Suprapubic skin (tissue), 4 donors: Measurements from ENCODE around the gene KRTAP5-1. TPM values are rescaled to one million over a fixed set of nuclear protein-coding genes. Genes with fewer than 3 reads are reported as not detected.
"Not testable (repeated sequence)": the region's sequence is repeated elsewhere in the genome, so short reads cannot be mapped to it uniquely, and the experiment has no call there.

Experiments used
- DNase-seq, 2 donors: peaks; one replicate each; pipeline ENCODE4 v3.0.0-alpha.2; 2019; ENCODE audit warnings: low spot score in 2 of 2
- H3K27ac ChIP-seq: fragments of 200-600 bp; sonication (generic); one replicate; pipeline ENCODE4 v1.5.1; 2019
- H3K27me3 ChIP-seq: fragments of 200-600 bp; sonication (generic); one replicate; pipeline ENCODE4 v1.5.1; 2019
- H3K36me3 ChIP-seq: fragments of 200-600 bp; sonication (generic); one replicate; pipeline ENCODE4 v1.5.1; 2019
- H3K4me1 ChIP-seq: fragments of 200-600 bp; sonication (generic); one replicate; pipeline ENCODE4 v1.5.1; 2019
- H3K4me3 ChIP-seq: fragments of 200-600 bp; sonication (generic); one replicate; pipeline ENCODE4 v1.5.1; 2019; ENCODE audit warnings: mild to moderate bottlenecking
- H3K9me3 ChIP-seq: fragments of 200-600 bp; sonication (generic); one replicate; pipeline ENCODE4 v1.5.1; 2019
- EP300 ChIP-seq: sonication (generic); formaldehyde crosslinking; IDR thresholded peaks from one replicate; pipeline ENCODE4 v1.6.1; 2017; ENCODE audit warnings: antibody characterized with exemption
- POLR2A ChIP-seq, 2 donors: fragments of 450-650 bp; IDR thresholded peaks; one replicate each; pipeline ENCODE4 v1.6.1; 2017; ENCODE audit warnings: antibody characterized with exemption in 2 of 2, mild to moderate bottlenecking in 2 of 2, moderate library complexity in 2 of 2
- POLR2AphosphoS5 ChIP-seq, 3 donors: sonication (generic); formaldehyde crosslinking; IDR thresholded peaks; one replicate each; pipeline ENCODE4 v1.6.1; 2017; ENCODE audit warnings: antibody characterized with exemption in 3 of 3
- WGBS: methylation state at CpG from one replicate; pipeline ENCODE4 v1.1.5; 2018; 5-methylcytosine and 5-hydroxymethylcytosine counted together
- total RNA-seq, 4 donors: library from RNA; depleted of rRNA; stranded (reverse); fragments of >200 nt; gene quantifications; one replicate each; pipeline ENCODE4 v1.1.0, GENCODE V29; 2016
- TF ChIP-seq, protein P1 (sequence below), 2 donors: fragments of 200-600 bp in 1 of 2; fragments of 450-650 bp in 1 of 2; sonication (generic) in 1 of 2; IDR thresholded peaks; one replicate each; pipeline ENCODE4 v1.5.1; 2016 to 2019; ENCODE audit warnings: antibody characterized with exemption in 2 of 2, mild to moderate bottlenecking in 1 of 2, moderate library complexity in 1 of 2

KRTAP5-1 gene
- total RNA-seq, 4 donors from 2014 or later: 1.0 to 1.2 TPM; not detected in 2

- H3K4me3 ChIP-seq: no peak overlapping the region
- TF ChIP-seq EP300 (no peak), POLR2AphosphoS5 (IDR thresholded peaks at IDR 0.05) (no peak), POLR2A (IDR thresholded peaks at IDR 0.05) (no peak)
- TF ChIP-seq, protein P1, sequence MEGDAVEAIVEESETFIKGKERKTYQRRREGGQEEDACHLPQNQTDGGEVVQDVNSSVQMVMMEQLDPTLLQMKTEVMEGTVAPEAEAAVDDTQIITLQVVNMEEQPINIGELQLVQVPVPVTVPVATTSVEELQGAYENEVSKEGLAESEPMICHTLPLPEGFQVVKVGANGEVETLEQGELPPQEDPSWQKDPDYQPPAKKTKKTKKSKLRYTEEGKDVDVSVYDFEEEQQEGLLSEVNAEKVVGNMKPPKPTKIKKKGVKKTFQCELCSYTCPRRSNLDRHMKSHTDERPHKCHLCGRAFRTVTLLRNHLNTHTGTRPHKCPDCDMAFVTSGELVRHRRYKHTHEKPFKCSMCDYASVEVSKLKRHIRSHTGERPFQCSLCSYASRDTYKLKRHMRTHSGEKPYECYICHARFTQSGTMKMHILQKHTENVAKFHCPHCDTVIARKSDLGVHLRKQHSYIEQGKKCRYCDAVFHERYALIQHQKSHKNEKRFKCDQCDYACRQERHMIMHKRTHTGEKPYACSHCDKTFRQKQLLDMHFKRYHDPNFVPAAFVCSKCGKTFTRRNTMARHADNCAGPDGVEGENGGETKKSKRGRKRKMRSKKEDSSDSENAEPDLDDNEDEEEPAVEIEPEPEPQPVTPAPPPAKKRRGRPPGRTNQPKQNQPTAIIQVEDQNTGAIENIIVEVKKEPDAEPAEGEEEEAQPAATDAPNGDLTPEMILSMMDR (IDR thresholded peaks at IDR 0.05): no peak
- no peaks in the 10 kb centered on the region for H3K4me1 ChIP-seq
- peaks cover 55% of the 10 kb centered on the region for H3K27me3 ChIP-seq
- H3K9me3 ChIP-seq: no peaks in the 10 kb centered on the region
- no peak for DNase-seq
- H3K36me3 ChIP-seq: no peaks in the 10 kb centered on the region
- 87% methylated on average over 6 of the region's 11 CpGs for WGBS
- H3K27ac ChIP-seq: no peak overlapping the region
These were observed 19.1 kb upstream of the KRTAP5-1 start for GRCh38 chr11:1604181-1604580.

DNA sequence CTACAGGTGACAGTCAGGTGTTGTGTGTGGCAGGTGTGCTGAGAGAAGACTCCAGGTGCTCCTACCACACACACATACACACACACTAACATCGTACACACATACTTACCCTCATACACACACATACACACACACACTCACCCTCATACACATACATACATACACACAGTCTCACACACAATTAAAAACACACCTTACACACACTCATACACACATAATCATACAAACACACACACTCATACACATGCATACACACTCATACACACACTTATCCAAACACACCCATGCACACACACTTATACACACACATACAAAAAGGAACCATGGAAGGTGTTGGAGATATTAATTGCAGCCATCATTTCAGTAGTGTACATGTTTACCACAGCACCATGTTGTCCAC lies 18.5 kb upstream of the KRTAP5-1 start:
- Histone ChIP-seq H3K4me1 (no peaks in the 10 kb centered on the region), H3K4me3 (no peak overlapping the region), H3K27ac (no peak overlapping the region), H3K36me3 (no peaks in the 10 kb centered on the region), H3K27me3 (peaks cover 52% of the 10 kb centered on the region), H3K9me3 (no peaks in the 10 kb centered on the region)
- TF ChIP-seq EP300: no peak
- WGBS: 100% methylated on average over 1 of the region's 1 CpG
- no peak for DNase-seq

DNA sequence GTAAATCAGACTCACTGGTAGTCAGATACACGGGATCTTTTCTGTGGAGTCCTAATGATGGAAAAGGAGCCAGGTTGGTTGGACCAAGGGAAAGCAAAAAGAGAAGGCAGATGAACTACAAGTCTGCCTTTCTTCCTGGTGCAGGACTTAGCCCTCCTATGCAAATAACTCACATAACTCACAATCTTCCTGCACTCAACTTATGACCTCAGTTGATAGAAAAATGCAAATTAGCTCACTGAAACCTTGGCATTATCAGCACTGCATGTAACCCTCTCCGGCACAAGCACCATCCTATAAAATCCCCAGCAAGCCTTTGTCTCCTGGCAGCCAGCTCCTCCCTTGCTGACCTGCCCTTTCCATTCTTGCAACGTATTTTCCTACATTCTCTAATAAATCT lies 16.6 kb upstream of the KRTAP5-1 start:
- not testable (repeated sequence) for H3K4me3 ChIP-seq, H3K27ac ChIP-seq, H3K9me3 ChIP-seq, DNase-seq, H3K36me3 ChIP-seq, H3K4me1 ChIP-seq
- 63% methylated on average over 3 of the region's 3 CpGs for WGBS
- peaks cover 53% of the 10 kb centered on the region for H3K27me3 ChIP-seq

DNA sequence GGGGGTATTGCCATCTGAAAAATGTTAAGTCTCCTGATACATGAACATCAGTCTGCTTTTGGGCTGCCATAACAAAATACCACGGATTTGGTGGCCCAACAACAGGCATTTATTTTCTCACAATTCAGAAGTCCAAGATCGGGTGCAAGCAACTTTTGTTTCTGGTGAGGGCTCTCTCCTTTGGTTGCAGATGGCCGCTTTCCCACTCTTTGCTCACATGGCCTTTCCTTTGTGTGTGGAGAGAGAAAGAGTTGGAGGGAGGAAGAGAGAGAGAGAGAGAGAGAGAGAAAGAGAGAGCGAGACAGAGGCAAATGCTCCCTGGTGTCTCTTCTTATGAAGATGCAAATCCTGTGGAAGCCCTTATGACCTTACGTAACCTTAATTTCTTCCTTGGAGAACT lies 15.5 kb upstream of the KRTAP5-1 start:
- no peaks in the 10 kb centered on the region for H3K4me1 ChIP-seq
- H3K27ac ChIP-seq: no peak overlapping the region
- WGBS: 79% methylated on average over 5 of the region's 5 CpGs
- TF ChIP-seq POLR2AphosphoS5 (IDR thresholded peaks at IDR 0.05) (no peak), EP300 (no peak), POLR2A (IDR thresholded peaks at IDR 0.05) (no peak)
- TF ChIP-seq, protein P1 (IDR thresholded peaks at IDR 0.05): no peak
- DNase-seq: no peak
- H3K27me3 ChIP-seq: peaks cover 48% of the 10 kb centered on the region
- H3K9me3 ChIP-seq: no peaks in the 10 kb centered on the region
- no peak overlapping the region for H3K4me3 ChIP-seq
- no peaks in the 10 kb centered on the region for H3K36me3 ChIP-seq

- Histone ChIP-seq H3K27ac (no peak overlapping the region), H3K36me3 (no peaks in the 10 kb centered on the region), H3K4me1 (no peaks in the 10 kb centered on the region), H3K27me3 (peaks cover 35% of the 10 kb centered on the region), H3K9me3 (no peaks in the 10 kb centered on the region), H3K4me3 (no peak overlapping the region)
- TF ChIP-seq EP300 (no peak), POLR2A (IDR thresholded peaks at IDR 0.05) (no peak), POLR2AphosphoS5 (IDR thresholded peaks at IDR 0.05) (no peak)
- TF ChIP-seq, protein P1 (IDR thresholded peaks at IDR 0.05): no peak
- no peak for DNase-seq
- WGBS: 52% methylated on average over 5 of the region's 6 CpGs
These were observed 13.7 kb upstream of the KRTAP5-1 start for GRCh38 chr11:1598816-1599215.

DNA sequence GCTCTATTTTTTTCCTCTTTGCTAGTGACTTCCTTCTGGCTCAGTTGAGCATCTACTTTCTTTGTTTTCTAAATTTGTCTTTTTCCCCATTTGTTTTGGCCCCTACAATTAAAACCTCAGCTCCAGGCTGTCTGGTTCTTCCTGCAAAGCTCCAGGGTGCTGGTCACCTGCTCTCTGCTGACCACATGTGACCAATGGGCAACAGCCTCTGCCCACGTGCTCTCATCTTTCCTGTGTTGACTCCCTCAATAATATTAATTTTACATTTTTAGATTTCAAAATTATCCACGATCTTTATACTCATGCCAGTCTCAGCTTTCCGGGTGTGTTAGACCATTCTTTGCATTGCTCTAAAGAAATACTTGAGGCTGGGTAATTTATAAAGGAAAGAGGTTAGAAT lies 13.3 kb upstream of the KRTAP5-1 start:
- not testable (repeated sequence) for DNase-seq, H3K36me3 ChIP-seq, H3K27ac ChIP-seq, H3K9me3 ChIP-seq, H3K4me1 ChIP-seq, H3K4me3 ChIP-seq
- 82% methylated on average over 3 of the region's 3 CpGs for WGBS
- H3K27me3 ChIP-seq: peaks cover 39% of the 10 kb centered on the region

DNA sequence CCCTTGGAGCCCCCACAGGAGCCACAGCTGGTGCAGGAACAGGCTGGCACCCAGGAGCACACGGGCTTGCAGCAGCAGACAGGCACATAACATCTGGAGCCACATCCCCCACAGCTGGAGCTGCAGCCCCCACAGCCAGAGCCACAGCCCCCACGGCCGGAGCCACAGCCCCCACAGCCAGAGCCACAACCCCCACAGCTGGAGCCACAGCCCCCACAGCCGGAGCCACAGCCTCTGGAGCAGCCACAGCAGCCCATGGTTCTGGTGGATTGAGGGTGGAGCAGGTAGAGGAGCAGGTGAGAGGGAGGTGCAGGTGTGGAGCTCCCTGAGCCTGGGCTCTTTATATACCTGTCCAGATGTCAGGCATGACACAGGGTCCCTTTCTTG lies 12.9 kb upstream of the KRTAP5-1 start, which contains the start of gene KRTAP5-2:
TSS of gene KRTAP5-2 (minus strand) at position 301 of the 387 bp plus-strand sequence. CDS start at position 257, 44 bp downstream.
- no peak within 1 kb of the TSS for H3K4me3 ChIP-seq
- TF ChIP-seq, protein P1 (IDR thresholded peaks at IDR 0.05): no peak
- no peak for TF ChIP-seq EP300
- TF ChIP-seq POLR2A (IDR thresholded peaks at IDR 0.05): no peak
- TF ChIP-seq POLR2AphosphoS5 (IDR thresholded peaks at IDR 0.05): no peak
- peaks cover 43% of the 10 kb centered on the region for H3K27me3 ChIP-seq
- no peak within 1 kb of the TSS for H3K27ac ChIP-seq
- no peak for DNase-seq
- H3K4me1 ChIP-seq: no peaks in the 10 kb centered on the region
- no CpG with 5 or more reads among the region's 4 CpGs for WGBS
- H3K9me3 ChIP-seq: no peaks in the 10 kb centered on the region
- H3K36me3 ChIP-seq: no peaks in the 10 kb centered on the region
